ENCODE data around the gene MZT2A.
"Not testable (repeated sequence)": the region's sequence is repeated elsewhere in the genome, so short reads cannot be mapped to it uniquely, and the experiment has no call there.

Gene MZT2A

DNA sequence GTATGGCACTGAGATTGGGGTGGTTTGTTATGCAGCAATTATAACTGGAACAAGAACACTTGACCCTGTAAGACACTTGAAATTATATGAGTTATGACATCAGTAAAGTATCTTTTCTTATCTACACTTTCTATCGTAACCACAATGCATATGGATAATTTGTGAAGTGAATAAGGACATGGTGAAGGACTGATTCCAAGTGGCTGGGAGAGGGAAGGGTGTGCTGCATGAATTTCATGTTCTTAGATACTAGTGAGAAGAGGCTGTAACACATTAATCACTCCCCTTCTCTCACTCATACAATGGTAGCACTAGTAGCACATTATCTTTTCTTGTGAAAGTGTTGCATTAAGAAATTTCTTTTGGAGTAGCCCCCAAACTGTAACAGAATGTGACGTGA, 37.3 kb downstream of the MZT2A start:
- not testable (repeated sequence) for DNase-seq (ENCODE audit: low spot score)

DNA sequence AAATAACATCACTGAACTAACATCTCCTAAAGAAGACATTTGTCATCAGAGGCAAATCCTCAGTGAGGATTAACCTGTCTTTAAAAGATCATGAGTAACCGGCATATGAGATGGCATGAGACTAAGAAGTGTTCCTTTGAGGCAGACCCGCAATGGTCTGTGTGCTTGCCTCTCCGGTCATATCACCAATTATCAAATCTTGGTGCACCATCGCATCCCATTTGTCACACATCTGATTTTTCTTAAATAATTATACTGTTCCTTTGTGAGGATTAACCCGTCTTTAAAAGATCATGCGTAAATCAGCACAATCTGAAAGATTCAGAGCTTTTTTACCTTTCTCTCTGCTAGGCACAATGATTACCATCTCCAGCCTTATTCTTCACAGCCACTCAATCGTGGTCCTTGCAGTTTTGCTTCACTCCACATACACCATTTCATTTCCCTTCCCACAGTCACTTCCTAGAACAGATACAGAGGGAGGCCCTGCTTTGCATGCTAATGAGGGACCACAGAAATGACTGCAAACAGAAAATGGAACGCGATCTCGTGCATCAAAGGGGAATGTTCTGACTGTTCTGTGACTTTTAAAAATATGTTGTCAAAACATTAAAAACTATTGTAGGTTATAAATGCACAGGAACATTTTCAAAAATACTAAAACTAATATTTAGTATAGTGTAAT, 40.8 kb downstream of the MZT2A start:
- not testable (repeated sequence) for DNase-seq (ENCODE audit: low spot score)

DNA sequence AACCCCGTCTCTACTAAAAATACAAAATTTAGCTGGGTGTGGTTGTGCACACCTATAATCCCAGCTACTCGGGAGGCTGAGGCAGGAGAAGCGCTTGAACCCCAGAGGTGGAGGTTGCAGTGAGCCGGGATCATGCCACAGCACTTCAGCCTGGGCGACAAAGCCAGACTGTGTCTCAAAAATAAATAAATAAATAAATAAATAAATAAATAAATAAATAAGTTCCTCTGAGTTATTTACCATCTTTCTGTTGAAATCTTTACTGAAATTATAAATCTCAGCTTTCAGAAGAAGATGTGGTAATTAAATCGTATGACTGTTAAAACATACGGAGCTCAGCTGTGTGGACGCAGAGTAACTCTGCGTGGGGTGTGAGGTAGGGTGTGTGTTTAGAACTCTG, 44.2 kb downstream of the MZT2A start:
- not testable (repeated sequence) for DNase-seq (ENCODE audit: low spot score)

DNA sequence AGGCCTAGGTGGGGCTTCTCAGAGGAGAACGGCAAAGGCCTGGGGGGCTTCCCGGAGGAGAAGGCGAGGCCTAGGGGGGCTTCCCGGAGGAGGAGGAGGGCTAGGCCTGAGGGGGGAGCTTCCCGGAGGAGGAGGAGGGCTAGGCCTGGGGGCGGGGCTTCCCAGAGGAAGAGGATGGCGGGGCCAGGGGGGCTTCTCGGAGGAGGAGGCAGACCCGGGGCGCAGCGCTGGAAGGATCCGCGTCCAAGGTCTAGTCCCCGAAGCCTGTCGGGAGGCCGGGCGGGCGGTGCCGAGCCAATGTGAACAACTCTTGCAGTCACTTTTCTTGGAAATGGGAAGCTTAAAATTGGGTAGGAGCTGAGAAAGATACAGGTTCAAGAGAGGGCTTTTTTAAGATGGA, 46.3 kb downstream of the MZT2A start:
- DNase-seq (ENCODE audit: low spot score) = no peak

- not testable (repeated sequence) for DNase-seq (ENCODE audit: low spot score)
These were observed 46.7 kb downstream of the MZT2A start for GRCh38 chr2:131445515-131445797.

- DNase-seq (ENCODE audit: low spot score) = not testable (repeated sequence)
These were observed 47.3 kb downstream of the MZT2A start for GRCh38 chr2:131444736-131445514.

GRCh38 chr2:131440742-131441468, 51.3 kb downstream of the MZT2A start:
- not testable (repeated sequence) for DNase-seq (ENCODE audit: low spot score)
